HFF-Myc (cell line): ENCODE data around the gene CYB5R4.

Experiments
- DNase-seq: peaks from one replicate; pipeline ENCODE4 v3.0.0-alpha.2; 2011; ENCODE audit warnings: low read depth; ENCODE audit errors: extremely low read depth
- H3K4me3 ChIP-seq: replicated peaks from 2 replicates; pipeline ENCODE4 v1.5.1; 2011; ENCODE audit warnings: low read depth, mild to moderate bottlenecking, control low read depth, low read length
- CTCF ChIP-seq: IDR thresholded peaks from 2 replicates; pipeline ENCODE4 v1.5.1; 2012; ENCODE audit warnings: mild to moderate bottlenecking, low read depth, low read length, control low read depth; ENCODE audit errors: missing control alignments

The CYB5R4 gene

DNA sequence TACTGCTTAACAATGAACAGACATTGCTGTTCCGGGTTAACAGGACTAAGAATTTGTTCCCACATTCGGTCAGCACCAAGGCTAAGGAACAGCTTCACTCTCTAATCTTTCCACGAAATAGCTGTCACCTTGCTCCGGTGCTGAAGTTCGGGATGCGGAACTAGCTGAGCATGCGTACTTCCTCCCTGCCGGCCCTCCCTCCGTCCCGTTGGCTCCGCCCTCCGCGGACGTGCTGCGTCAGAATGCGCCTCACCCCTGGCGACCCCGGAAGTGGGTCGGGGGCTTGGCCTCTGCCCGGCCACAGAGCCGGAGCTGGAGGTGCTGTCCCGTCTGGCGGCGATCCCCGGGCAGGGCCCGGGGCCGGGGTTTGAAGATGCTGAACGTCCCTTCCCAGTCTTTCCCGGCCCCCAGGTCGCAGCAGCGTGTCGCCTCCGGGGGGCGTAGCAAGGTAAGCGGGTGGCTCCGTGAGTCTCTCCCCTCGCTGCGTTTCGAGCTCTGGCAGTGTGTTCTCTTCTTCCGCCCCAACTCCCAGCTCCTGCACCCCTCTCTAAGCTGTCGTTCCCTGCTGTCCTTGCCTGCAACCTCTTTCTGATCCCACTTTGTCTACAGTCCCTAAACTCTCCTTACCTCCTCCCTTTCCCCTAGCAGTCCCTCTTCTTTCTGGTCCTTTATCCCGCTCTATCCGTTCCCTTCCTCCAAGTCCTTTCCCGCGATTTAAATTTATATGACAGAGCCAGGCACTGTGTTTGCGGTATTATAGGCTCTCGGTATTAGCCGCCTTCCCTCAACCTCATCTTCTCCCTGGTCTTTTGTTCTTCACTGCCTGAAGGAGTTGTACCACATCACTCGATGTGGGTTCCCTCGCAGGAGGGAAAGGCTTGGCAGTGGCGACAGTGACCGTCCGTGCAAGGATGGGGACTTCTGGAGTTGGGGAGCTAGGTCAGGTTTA, at the start of gene CYB5R4:
Gene CYB5R4 (plus strand): TSS at position 280 of the 949 bp plus-strand sequence. CDS start 94 bp downstream, at position 374.
- TF ChIP-seq CTCF = peak; percentile 49
- H3K4me3 ChIP-seq = peak within 1 kb of the TSS; percentile 87
- peak; percentile 95 for DNase-seq

- DNase-seq = no peak
- no peak for TF ChIP-seq CTCF
- no peak overlapping the region for H3K4me3 ChIP-seq
Observed at GRCh38 chr6:83812595-83812994, 46.9 kb upstream of the CYB5R4 start.

DNA sequence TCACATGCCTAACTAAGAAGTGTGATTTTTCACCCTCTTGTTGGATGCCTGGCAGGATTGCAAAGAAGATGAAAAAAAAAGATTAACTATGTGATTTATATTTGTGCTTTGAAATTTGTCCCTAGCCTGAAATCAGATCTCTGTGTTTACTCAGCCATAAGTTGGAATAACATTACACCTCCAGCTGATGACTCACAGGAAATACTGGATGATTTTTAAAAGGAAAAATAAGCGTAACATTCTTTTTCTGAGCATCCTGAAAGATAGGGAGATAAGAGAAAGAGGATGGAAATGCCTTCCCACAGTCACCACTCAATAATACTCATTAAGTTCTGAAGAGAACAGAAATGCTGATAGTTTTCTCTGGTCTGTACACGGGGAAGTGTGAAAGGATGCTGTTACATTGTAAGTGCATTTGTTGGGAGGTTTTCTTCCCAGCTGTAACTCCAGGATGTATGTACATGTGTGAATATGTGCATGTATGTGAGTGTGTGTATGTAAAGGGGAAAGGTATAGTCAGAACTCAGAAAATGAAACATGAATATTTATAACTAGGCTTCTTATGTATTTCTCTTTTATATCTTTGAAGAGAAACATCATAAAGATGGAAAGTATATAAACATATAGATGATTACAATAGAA, 43.7 kb upstream of the CYB5R4 start:
- no peak for TF ChIP-seq CTCF
- peak; percentile 14 for DNase-seq
- H3K4me3 ChIP-seq = no peak overlapping the region

DNA sequence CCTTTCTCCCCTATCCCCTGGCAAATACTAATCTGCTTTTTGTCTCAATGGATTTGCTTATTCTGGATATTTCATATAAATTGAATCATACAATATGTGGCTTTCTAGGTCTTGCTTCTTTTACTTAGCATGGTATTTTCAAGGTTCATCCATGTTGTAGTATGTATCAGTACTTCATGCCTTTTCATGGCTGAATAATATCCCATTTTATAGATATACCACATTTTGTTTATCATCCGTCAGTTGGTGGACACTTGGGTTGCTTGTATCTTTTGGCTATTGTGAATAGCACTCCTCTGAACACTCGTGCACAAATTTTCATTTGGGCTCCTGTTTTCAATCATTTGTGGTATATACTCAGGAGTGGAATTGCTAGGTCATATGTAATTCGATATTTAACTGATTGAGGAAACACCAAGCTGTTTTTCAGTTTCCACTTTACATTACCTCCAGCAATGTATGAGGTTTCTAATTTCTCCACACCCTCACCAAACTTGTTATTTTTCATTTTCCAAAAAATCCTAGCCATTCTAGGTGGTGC, 36.8 kb upstream of the CYB5R4 start:
- DNase-seq = no peak
- H3K4me3 ChIP-seq = no peak overlapping the region
- TF ChIP-seq CTCF = no peak

- H3K4me3 ChIP-seq = no peak overlapping the region
- no peak for DNase-seq
- TF ChIP-seq CTCF = no peak
Observed at GRCh38 chr6:83824388-83824801, 35.1 kb upstream of the CYB5R4 start.

DNA sequence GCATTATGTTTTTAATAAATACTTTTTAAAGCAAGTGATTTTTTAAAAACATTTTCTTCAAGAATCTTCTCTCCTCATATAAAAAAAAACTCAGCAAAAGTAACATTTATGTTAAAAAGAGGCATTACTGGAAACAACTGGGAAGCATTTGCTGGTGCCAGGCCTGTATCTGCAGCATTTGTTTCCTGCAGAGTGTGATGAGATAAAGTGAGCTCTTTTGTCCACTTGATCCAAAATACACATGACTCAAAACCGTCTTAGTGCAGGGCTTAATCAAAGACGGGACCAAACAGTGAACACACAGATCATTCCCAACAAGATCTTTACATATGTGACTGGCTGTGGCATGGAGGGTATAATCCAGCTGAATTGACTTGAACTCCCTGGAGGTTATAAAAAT, 34.7 kb upstream of the CYB5R4 start:
- no peak overlapping the region for H3K4me3 ChIP-seq
- no peak for DNase-seq
- no peak for TF ChIP-seq CTCF
